Measurements from ENCODE around the gene GHSR. TPM values are rescaled to one million over a fixed set of nuclear protein-coding genes. Genes with fewer than 3 reads are reported as not detected.
A peak's percentile ranks its signal among the peaks of the same experiment; 100 is the strongest.

Gene GHSR
- total RNA-seq, 1 experiment from 2014 or later, result not detected

DNA sequence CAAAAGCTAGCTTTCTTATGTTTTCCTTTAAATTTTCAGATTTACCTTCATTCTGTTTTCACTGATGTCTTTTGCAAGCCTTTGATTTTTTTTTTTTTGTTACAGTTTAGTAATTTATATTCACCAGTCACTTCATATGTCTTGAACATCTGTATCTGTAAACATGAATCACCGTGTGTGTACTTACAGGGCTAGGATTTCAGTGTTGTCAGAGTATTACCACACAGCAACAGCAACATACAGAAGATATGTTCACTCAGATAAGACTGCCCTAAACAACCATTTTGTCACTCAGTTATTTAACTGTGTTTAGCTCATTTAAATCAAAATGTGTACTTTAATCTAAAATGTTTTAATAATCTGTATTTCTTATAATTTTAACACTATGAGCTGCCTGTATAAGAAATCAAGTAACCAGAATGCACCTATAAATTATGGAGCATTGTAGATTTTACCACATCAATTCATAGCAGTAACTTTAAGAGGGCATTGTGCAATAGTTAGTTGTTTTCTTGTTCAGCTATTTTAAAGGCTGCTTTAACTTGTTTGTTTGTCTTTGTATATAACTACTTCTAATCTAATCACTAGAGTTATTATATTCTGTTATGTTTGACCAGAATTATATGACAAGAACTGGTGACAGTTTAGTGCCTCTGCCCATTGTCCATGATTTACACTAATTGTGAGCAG lies 50.4 kb downstream of the GHSR start:
- no peak for TF ChIP-seq EZH2phosphoT487 (IDR thresholded peaks at IDR 0.05; ENCODE audit: borderline replicate concordance, low read length)
- TF ChIP-seq EZH2 (IDR thresholded peaks at IDR 0.05; ENCODE audit: low read length, unreplicated experiment), result no peak
- TF ChIP-seq, protein P1, sequence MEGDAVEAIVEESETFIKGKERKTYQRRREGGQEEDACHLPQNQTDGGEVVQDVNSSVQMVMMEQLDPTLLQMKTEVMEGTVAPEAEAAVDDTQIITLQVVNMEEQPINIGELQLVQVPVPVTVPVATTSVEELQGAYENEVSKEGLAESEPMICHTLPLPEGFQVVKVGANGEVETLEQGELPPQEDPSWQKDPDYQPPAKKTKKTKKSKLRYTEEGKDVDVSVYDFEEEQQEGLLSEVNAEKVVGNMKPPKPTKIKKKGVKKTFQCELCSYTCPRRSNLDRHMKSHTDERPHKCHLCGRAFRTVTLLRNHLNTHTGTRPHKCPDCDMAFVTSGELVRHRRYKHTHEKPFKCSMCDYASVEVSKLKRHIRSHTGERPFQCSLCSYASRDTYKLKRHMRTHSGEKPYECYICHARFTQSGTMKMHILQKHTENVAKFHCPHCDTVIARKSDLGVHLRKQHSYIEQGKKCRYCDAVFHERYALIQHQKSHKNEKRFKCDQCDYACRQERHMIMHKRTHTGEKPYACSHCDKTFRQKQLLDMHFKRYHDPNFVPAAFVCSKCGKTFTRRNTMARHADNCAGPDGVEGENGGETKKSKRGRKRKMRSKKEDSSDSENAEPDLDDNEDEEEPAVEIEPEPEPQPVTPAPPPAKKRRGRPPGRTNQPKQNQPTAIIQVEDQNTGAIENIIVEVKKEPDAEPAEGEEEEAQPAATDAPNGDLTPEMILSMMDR (conservative IDR thresholded peaks at IDR 0.05; ENCODE audit: low read depth, low read length), result no peak
- intact Hi-C loops (cut with micrococcal nuclease), result no loop called here
- ChIA-PET CTCF (interaction anchor here (0.7 kb wide), 1 partner anchor 269 kb away, joined by 5 read pairs; no protein-coding TSS in a partner anchor), POLR2A (ENCODE audit: unreplicated experiment) (no interaction called here)
- ATAC-seq (peak; percentile 88), DNase-seq (peak; percentile 49)
- no peaks in the 10 kb centered on the region for H3K9me3 ChIP-seq (ENCODE audit: low read length)
- H3K27ac ChIP-seq (ENCODE audit: low read length), result no peak overlapping the region
- H3K27me3 ChIP-seq (ENCODE audit: low read length), result no peaks in the 10 kb centered on the region
- H3K4me2 ChIP-seq (ENCODE audit: low read length), result no peak overlapping the region
- H4K20me1 ChIP-seq (ENCODE audit: low read length), result no peaks in the 10 kb centered on the region
- H3K4me1 ChIP-seq (ENCODE audit: insufficient read depth, low read length), result no peaks in the 10 kb centered on the region
- H3K79me2 ChIP-seq (ENCODE audit: low read length), result no peaks in the 10 kb centered on the region
- peaks cover 15% of the 10 kb centered on the region; the same call in 1 of the 2 replicates for H3K36me3 ChIP-seq (ENCODE audit: low read depth, low read length)
- no TSS peak for BruUV-seq (replicated peaks)
- H3K9me2 ChIP-seq (replicated peaks; ENCODE audit: low read length), result no peaks in the 10 kb centered on the region
- H3K9ac ChIP-seq (ENCODE audit: low read length), result no peak overlapping the region
- no peak overlapping the region for H3K4me3 ChIP-seq (ENCODE audit: low read length)
- no peaks in the 10 kb centered on the region for H3F3A ChIP-seq (ENCODE audit: low read length, unreplicated experiment)
- no peak overlapping the region for H2AFZ ChIP-seq (ENCODE audit: low read length)

DNA sequence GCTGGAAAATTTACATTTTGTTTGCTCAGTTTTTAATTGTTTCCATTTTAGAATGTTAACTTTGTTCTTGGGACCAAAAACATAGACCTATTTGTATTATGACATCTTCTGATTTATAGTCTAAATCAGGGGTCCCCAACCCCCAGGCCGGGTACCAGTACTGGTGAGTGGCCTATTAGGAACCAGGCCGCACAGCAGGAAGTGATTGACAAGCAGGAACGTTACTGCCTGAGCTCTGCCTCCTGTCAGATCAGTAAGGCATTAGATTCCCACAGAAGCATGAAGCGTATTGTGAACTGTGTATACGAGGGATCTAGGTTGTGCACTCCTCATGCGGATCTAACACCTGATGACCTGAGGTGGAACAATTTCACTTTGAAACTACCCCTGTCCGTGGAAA lies 51.9 kb downstream of the GHSR start:
- Histone ChIP-seq H3K9me2 (replicated peaks; ENCODE audit: low read length) (no peaks in the 10 kb centered on the region), H2AFZ (ENCODE audit: low read length) (no peak overlapping the region), H3K79me2 (ENCODE audit: low read length) (no peaks in the 10 kb centered on the region), H3K4me1 (ENCODE audit: insufficient read depth, low read length) (no peaks in the 10 kb centered on the region), H3F3A (ENCODE audit: low read length, unreplicated experiment) (no peaks in the 10 kb centered on the region), H3K9me3 (ENCODE audit: low read length) (no peaks in the 10 kb centered on the region), H3K36me3 (ENCODE audit: low read depth, low read length) (peaks cover 15% of the 10 kb centered on the region; the same call in 1 of the 2 replicates), H3K27me3 (ENCODE audit: low read length) (no peaks in the 10 kb centered on the region), H3K4me3 (ENCODE audit: low read length) (no peak overlapping the region), H3K27ac (ENCODE audit: low read length) (no peak overlapping the region), H4K20me1 (ENCODE audit: low read length) (no peaks in the 10 kb centered on the region), H3K4me2 (ENCODE audit: low read length) (no peak overlapping the region), H3K9ac (ENCODE audit: low read length) (no peak overlapping the region)
- TF ChIP-seq EZH2phosphoT487 (IDR thresholded peaks at IDR 0.05; ENCODE audit: borderline replicate concordance, low read length), result no peak
- TF ChIP-seq EZH2 (IDR thresholded peaks at IDR 0.05; ENCODE audit: low read length, unreplicated experiment), result no peak
- TF ChIP-seq, protein P1 (conservative IDR thresholded peaks at IDR 0.05; ENCODE audit: low read depth, low read length), result no peak
- BruUV-seq (replicated peaks), result no TSS peak
- ATAC-seq (no peak), DNase-seq (no peak)
- CTCF ChIA-PET, result no interaction called here
- POLR2A ChIA-PET (ENCODE audit: unreplicated experiment), result no interaction called here
- intact Hi-C loops (cut with micrococcal nuclease), result no loop called here

DNA sequence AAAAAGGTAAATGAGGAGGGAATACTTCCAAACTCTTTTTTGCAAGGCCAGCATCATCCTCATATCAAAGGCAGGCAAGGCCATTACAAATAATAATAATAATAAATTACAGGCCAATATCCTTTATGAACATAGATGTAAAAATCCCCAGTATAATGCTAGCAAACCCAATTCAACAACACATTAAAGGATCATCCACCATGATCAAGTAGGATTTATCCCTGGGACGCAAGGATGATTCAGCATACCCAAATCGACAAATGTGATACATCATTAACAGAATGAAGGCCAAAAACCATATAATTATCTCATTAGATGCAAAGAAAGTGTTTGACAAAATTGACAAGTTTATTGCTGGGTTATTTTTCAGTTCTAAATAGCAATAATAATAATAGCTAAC lies 53.6 kb downstream of the GHSR start:
- Histone ChIP-seq H3K79me2 (ENCODE audit: low read length) (no peaks in the 10 kb centered on the region), H3K27me3 (ENCODE audit: low read length) (no peaks in the 10 kb centered on the region), H2AFZ (ENCODE audit: low read length) (no peak overlapping the region), H3K4me1 (ENCODE audit: insufficient read depth, low read length) (no peaks in the 10 kb centered on the region), H3K36me3 (ENCODE audit: low read depth, low read length) (peaks cover 12% of the 10 kb centered on the region; the same call in 1 of the 2 replicates), H3F3A (ENCODE audit: low read length, unreplicated experiment) (no peaks in the 10 kb centered on the region), H3K9me3 (ENCODE audit: low read length) (no peaks in the 10 kb centered on the region), H3K4me3 (ENCODE audit: low read length) (no peak overlapping the region), H3K4me2 (ENCODE audit: low read length) (no peak overlapping the region), H3K9ac (ENCODE audit: low read length) (no peak overlapping the region), H3K9me2 (replicated peaks; ENCODE audit: low read length) (no peaks in the 10 kb centered on the region), H3K27ac (ENCODE audit: low read length) (no peak overlapping the region), H4K20me1 (ENCODE audit: low read length) (no peaks in the 10 kb centered on the region)
- DNase-seq (no peak), ATAC-seq (no peak)
- ChIA-PET POLR2A (ENCODE audit: unreplicated experiment) (no interaction called here), CTCF (no interaction called here)
- TF ChIP-seq EZH2 (IDR thresholded peaks at IDR 0.05; ENCODE audit: low read length, unreplicated experiment), result no peak
- TF ChIP-seq EZH2phosphoT487 (IDR thresholded peaks at IDR 0.05; ENCODE audit: borderline replicate concordance, low read length), result no peak
- TF ChIP-seq, protein P1 (conservative IDR thresholded peaks at IDR 0.05; ENCODE audit: low read depth, low read length), result no peak
- BruUV-seq (replicated peaks), result no TSS peak
- intact Hi-C loops (cut with micrococcal nuclease), result no loop called here
